MM.1S (cell line): Measurements from ENCODE around the gene ATG4B.

ENCODE experiments used
- DNase-seq: peaks from one replicate; pipeline ENCODE4 v3.0.0-alpha.2; 2015
- H2AFZ ChIP-seq: fragments of 300-600 bp; sonication (generic); 2 replicates; pipeline ENCODE4 v1.6.0; 2016; ENCODE audit warnings: antibody characterized with exemption, low read length
- H3F3A ChIP-seq: fragments of 300-600 bp; sonication (generic); 2 replicates; pipeline ENCODE4 v1.6.1; 2016; ENCODE audit warnings: mild to moderate bottlenecking, antibody characterized with exemption, low read length, moderate library complexity, mixed read lengths; ENCODE audit not compliant: insufficient read depth
- H3K27ac ChIP-seq: fragments of 300-600 bp; sonication (generic); 2 replicates; pipeline ENCODE4 v1.5.1; 2016; ENCODE audit warnings: mild to moderate bottlenecking, low read length
- H3K27me3 ChIP-seq: fragments of 300-600 bp; sonication (generic); replicated peaks from 2 replicates; pipeline ENCODE4 v1.6.0; 2016; ENCODE audit warnings: low read length; ENCODE audit not compliant: insufficient read depth
- H3K36me3 ChIP-seq: fragments of 300-600 bp; sonication (generic); replicated peaks from 2 replicates; pipeline ENCODE4 v1.6.1; 2016; ENCODE audit warnings: mild to moderate bottlenecking, low read length, mixed read lengths; ENCODE audit not compliant: insufficient read depth
- H3K4me1 ChIP-seq: fragments of 300-600 bp; sonication (generic); 2 replicates; pipeline ENCODE4 v1.6.1; 2016; ENCODE audit warnings: low read length, mixed read lengths
- H3K4me2 ChIP-seq: fragments of 300-600 bp; sonication (generic); 2 replicates; pipeline ENCODE4 v1.6.0; 2016; ENCODE audit warnings: low read depth, low read length
- H3K4me3 ChIP-seq: fragments of 300-600 bp; sonication (generic); 2 replicates; pipeline ENCODE4 v1.5.1; 2016; ENCODE audit warnings: low read length, mixed read lengths
- H3K79me2 ChIP-seq: fragments of 300-600 bp; sonication (generic); 2 replicates; pipeline ENCODE4 v1.6.1; 2016; ENCODE audit warnings: mixed run types, low read length, mixed read lengths
- H3K9ac ChIP-seq: fragments of 300-600 bp; sonication (generic); 2 replicates; pipeline ENCODE4 v1.6.1; 2016; ENCODE audit warnings: low read length, mixed read lengths
- H3K9me2 ChIP-seq: fragments of 300-600 bp; sonication (generic); replicated peaks from 2 replicates; pipeline ENCODE4 v1.6.1; 2016; ENCODE audit warnings: mild to moderate bottlenecking, low read length, mixed read lengths; ENCODE audit not compliant: insufficient read depth
- H3K9me3 ChIP-seq: fragments of 300-600 bp; sonication (generic); replicated peaks from 2 replicates; pipeline ENCODE4 v1.6.1; 2016; ENCODE audit warnings: mild to moderate bottlenecking, low read length, mixed read lengths; ENCODE audit not compliant: insufficient read depth
- H4K20me1 ChIP-seq: fragments of 300-600 bp; sonication (generic); 2 replicates; pipeline ENCODE4 v1.6.1; 2016; ENCODE audit warnings: mild to moderate bottlenecking, low read length, moderate library complexity, mixed read lengths; ENCODE audit not compliant: insufficient read depth
- CTCF ChIP-seq: fragments of 300-600 bp; sonication (generic); IDR thresholded peaks from 2 replicates; pipeline ENCODE4 v1.5.1; 2016; ENCODE audit warnings: antibody characterized with exemption, low read length, mixed read lengths
- EZH2 ChIP-seq: fragments of 300-600 bp; sonication (generic); optimal IDR thresholded peaks from 2 replicates; pipeline ENCODE3; 2017; ENCODE audit warnings: low read depth, mild to moderate bottlenecking, antibody characterized with exemption, low read length, mixed read lengths
- EZH2phosphoT487 ChIP-seq: fragments of 300-600 bp; sonication (generic); IDR thresholded peaks from 2 replicates; pipeline ENCODE4 v1.6.1; 2018; ENCODE audit warnings: antibody characterized with exemption, low read length

ATG4B gene

GRCh38 chr2:241601841-241602240 lies 35.7 kb upstream of the ATG4B start:
- H3K4me3 ChIP-seq, result no peak overlapping the region
- no peak overlapping the region for H3K9ac ChIP-seq
- H3K4me1 ChIP-seq, result no peaks in the 10 kb centered on the region
- H3K4me2 ChIP-seq, result no peak overlapping the region
- TF ChIP-seq EZH2phosphoT487 (no peak), CTCF (no peak), EZH2 (no peak)
- H3F3A ChIP-seq, result no peaks in the 10 kb centered on the region
- DNase-seq, result no peak
- H2AFZ ChIP-seq, result no peak overlapping the region
- H3K27me3 ChIP-seq, result no peaks in the 10 kb centered on the region
- no peaks in the 10 kb centered on the region for H3K9me3 ChIP-seq
- no peaks in the 10 kb centered on the region for H3K79me2 ChIP-seq
- H3K36me3 ChIP-seq, result no peaks in the 10 kb centered on the region
- no peak overlapping the region for H3K27ac ChIP-seq
- H3K9me2 ChIP-seq, result no peaks in the 10 kb centered on the region
- H4K20me1 ChIP-seq, result no peaks in the 10 kb centered on the region

- TF ChIP-seq CTCF (no peak), EZH2 (no peak), EZH2phosphoT487 (no peak)
- Histone ChIP-seq H3K9me3 (no peaks in the 10 kb centered on the region), H3K27me3 (no peaks in the 10 kb centered on the region), H3F3A (no peaks in the 10 kb centered on the region), H3K4me1 (no peaks in the 10 kb centered on the region), H2AFZ (no peak overlapping the region), H3K36me3 (no peaks in the 10 kb centered on the region), H3K79me2 (no peaks in the 10 kb centered on the region), H3K9ac (no peak overlapping the region), H3K27ac (no peak overlapping the region), H3K4me3 (no peak overlapping the region), H4K20me1 (no peaks in the 10 kb centered on the region), H3K9me2 (no peaks in the 10 kb centered on the region), H3K4me2 (no peak overlapping the region)
- DNase-seq, result no peak
Observed at GRCh38 chr2:241602720-241603119, 34.8 kb upstream of the ATG4B start.

GRCh38 chr2:241603686-241604085 lies 33.8 kb upstream of the ATG4B start:
- no peak for DNase-seq
- H3F3A ChIP-seq, result no peaks in the 10 kb centered on the region
- no peaks in the 10 kb centered on the region for H4K20me1 ChIP-seq
- no peak overlapping the region for H3K9ac ChIP-seq
- H2AFZ ChIP-seq, result no peak overlapping the region
- no peaks in the 10 kb centered on the region for H3K27me3 ChIP-seq
- 0 out of 2 replicates have a peak, but pooled peaks cover 3% of the 10 kb centered on the region for H3K79me2 ChIP-seq
- H3K9me2 ChIP-seq, result no peaks in the 10 kb centered on the region
- no peak overlapping the region for H3K27ac ChIP-seq
- H3K9me3 ChIP-seq, result no peaks in the 10 kb centered on the region
- H3K4me1 ChIP-seq, result no peaks in the 10 kb centered on the region
- H3K4me3 ChIP-seq, result no peak overlapping the region
- TF ChIP-seq EZH2phosphoT487 (no peak), CTCF (no peak), EZH2 (no peak)
- no peak overlapping the region for H3K4me2 ChIP-seq
- no peaks in the 10 kb centered on the region for H3K36me3 ChIP-seq

- H3K36me3 ChIP-seq, result no peaks in the 10 kb centered on the region
- no peaks in the 10 kb centered on the region for H3F3A ChIP-seq
- no peak overlapping the region for H2AFZ ChIP-seq
- no peak for TF ChIP-seq CTCF
- no peak for TF ChIP-seq EZH2
- no peak for TF ChIP-seq EZH2phosphoT487
- H4K20me1 ChIP-seq, result no peaks in the 10 kb centered on the region
- no peak overlapping the region for H3K9ac ChIP-seq
- no peaks in the 10 kb centered on the region for H3K27me3 ChIP-seq
- no peak overlapping the region for H3K27ac ChIP-seq
- no peaks in the 10 kb centered on the region for H3K4me1 ChIP-seq
- H3K4me3 ChIP-seq, result no peak overlapping the region
- no peaks in the 10 kb centered on the region for H3K9me2 ChIP-seq
- H3K9me3 ChIP-seq, result no peaks in the 10 kb centered on the region
- no peak for DNase-seq
- no peak overlapping the region for H3K4me2 ChIP-seq
- H3K79me2 ChIP-seq, result peaks cover 10% of the 10 kb centered on the region; the same call in 1 of the 2 replicates
Observed at GRCh38 chr2:241606186-241606585, 31.3 kb upstream of the ATG4B start.
